ENCODE results near the gene M6PR.

DNA sequence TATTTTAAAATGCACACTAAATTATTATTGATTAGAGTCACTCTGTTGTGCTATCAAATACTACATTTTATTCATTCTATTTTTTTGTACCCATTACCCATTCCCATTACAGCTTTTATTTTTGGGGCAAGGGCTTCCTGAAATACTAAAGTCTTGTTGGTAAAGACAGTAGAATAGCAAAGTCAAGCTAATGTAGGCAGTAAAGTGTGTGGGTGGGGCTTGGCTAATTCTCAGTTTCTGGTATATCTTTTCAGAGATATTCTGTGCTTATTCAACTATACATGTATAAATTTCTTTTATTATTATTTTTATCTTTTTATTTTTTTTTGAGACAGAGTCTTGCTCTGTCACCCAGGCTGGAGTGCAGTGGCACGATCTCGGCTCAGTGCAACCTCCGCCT is 57.5 kb downstream of the M6PR start:
- TF ChIP-seq, protein P1, sequence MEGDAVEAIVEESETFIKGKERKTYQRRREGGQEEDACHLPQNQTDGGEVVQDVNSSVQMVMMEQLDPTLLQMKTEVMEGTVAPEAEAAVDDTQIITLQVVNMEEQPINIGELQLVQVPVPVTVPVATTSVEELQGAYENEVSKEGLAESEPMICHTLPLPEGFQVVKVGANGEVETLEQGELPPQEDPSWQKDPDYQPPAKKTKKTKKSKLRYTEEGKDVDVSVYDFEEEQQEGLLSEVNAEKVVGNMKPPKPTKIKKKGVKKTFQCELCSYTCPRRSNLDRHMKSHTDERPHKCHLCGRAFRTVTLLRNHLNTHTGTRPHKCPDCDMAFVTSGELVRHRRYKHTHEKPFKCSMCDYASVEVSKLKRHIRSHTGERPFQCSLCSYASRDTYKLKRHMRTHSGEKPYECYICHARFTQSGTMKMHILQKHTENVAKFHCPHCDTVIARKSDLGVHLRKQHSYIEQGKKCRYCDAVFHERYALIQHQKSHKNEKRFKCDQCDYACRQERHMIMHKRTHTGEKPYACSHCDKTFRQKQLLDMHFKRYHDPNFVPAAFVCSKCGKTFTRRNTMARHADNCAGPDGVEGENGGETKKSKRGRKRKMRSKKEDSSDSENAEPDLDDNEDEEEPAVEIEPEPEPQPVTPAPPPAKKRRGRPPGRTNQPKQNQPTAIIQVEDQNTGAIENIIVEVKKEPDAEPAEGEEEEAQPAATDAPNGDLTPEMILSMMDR (IDR thresholded peaks at IDR 0.05), result no peak
- TF ChIP-seq POLR2A (IDR thresholded peaks at IDR 0.05), result no peak

All from uterus (tissue), 2 donors.